ENCODE results near the gene OR11G2.
"Not testable (repeated sequence)": the region's sequence is repeated elsewhere in the genome, so short reads cannot be mapped to it uniquely, and the experiment has no call there.

OR11G2 gene

GRCh38 chr14:20228681-20229080, 38.0 kb downstream of the OR11G2 start, which contains the start of gene OR11H7:
Gene OR11H7, plus strand, starts transcription at chr14:20228981.
- H3K4me3 ChIP-seq (ENCODE audit: low read depth in 1 of 2, low read length in 1 of 2): no peak within 1 kb of the TSS
- no peaks in the 10 kb centered on the region for H3K27me3 ChIP-seq
- H3K36me3 ChIP-seq: no peaks in the 10 kb centered on the region
- H3K27ac ChIP-seq: no peak within 1 kb of the TSS
- no peak for TF ChIP-seq CTCF (IDR thresholded peaks at IDR 0.05)
- no peaks in the 10 kb centered on the region for H3K4me1 ChIP-seq (ENCODE audit: control insufficient read depth in 1 of 2, insufficient read depth in 1 of 2, low read depth in 1 of 2, low read length in 1 of 2)
- no peaks in the 10 kb centered on the region for H3K9me3 ChIP-seq

DNA sequence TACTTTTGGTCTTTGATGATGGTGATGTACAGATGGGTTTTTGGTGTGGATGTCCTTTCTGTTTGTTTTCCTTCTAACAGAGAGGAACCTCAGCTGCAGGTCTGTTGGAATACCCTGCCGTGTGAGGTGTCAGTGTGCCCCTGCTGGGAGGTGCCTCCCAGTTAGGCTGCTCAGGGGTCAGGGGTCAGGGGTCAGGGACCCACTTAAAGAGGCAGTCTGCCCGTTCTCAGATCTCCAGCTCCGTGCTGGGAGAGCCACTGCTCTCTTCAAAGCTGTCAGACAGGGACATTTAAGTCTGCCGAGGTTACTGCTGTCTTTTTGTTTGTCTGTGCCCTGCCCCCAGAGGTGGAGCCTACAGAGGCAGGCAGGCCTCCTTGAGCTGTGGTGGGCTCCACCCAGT, 44.7 kb downstream of the OR11G2 start:
- not testable (repeated sequence) for H3K9me3 ChIP-seq; H3K4me3 ChIP-seq (ENCODE audit: low read depth in 1 of 2, low read length in 1 of 2); H3K27me3 ChIP-seq; H3K36me3 ChIP-seq; H3K4me1 ChIP-seq (ENCODE audit: control insufficient read depth in 1 of 2, insufficient read depth in 1 of 2, low read depth in 1 of 2, low read length in 1 of 2); H3K27ac ChIP-seq

GRCh38 chr14:20247646-20248246, 57.0 kb downstream of the OR11G2 start:
- Histone ChIP-seq H3K36me3 (no peaks in the 10 kb centered on the region), H3K4me1 (ENCODE audit: control insufficient read depth in 1 of 2, insufficient read depth in 1 of 2, low read depth in 1 of 2, low read length in 1 of 2) (no peaks in the 10 kb centered on the region), H3K4me3 (ENCODE audit: low read depth in 1 of 2, low read length in 1 of 2) (no peak overlapping the region), H3K9me3 (no peaks in the 10 kb centered on the region), H3K27me3 (no peaks in the 10 kb centered on the region), H3K27ac (no peak overlapping the region)
- TF ChIP-seq CTCF (IDR thresholded peaks at IDR 0.05): no peak
